Endothelial cell (in vitro differentiated cells): Measurements from ENCODE around the gene VPS39. TPM values are rescaled to one million over a fixed set of nuclear protein-coding genes. Genes with fewer than 3 reads are reported as not detected.
A peak's percentile ranks its signal among the peaks of the same experiment; 100 is the strongest.

ENCODE experiments used
- DNase-seq: peaks from one replicate; pipeline ENCODE4 v3.0.0; 2021; ENCODE audit warnings: low spot score
- H3K27ac Mint-ChIP-seq: one replicate; pipeline ENCODE4 v1.8.0; 2021; ENCODE audit warnings: mixed read lengths, inconsistent platforms; ENCODE audit not compliant: unreplicated experiment
- H3K27me3 Mint-ChIP-seq: one replicate; pipeline ENCODE4 v1.8.0; 2021; ENCODE audit warnings: mild to moderate bottlenecking, moderate library complexity, mixed read lengths, inconsistent platforms; ENCODE audit not compliant: unreplicated experiment
- H3K36me3 Mint-ChIP-seq: one replicate; pipeline ENCODE4 v1.8.0; 2021; ENCODE audit warnings: mild to moderate bottlenecking, low read depth, mixed read lengths, inconsistent platforms; ENCODE audit not compliant: unreplicated experiment
- H3K4me1 Mint-ChIP-seq: one replicate; pipeline ENCODE4 v1.8.0; 2021; ENCODE audit warnings: mild to moderate bottlenecking, mixed read lengths, inconsistent platforms; ENCODE audit not compliant: unreplicated experiment
- H3K4me3 Mint-ChIP-seq: one replicate; pipeline ENCODE4 v1.8.0; 2021; ENCODE audit warnings: mild to moderate bottlenecking, mixed read lengths, inconsistent platforms; ENCODE audit not compliant: unreplicated experiment
- H3K9me3 Mint-ChIP-seq: one replicate; pipeline ENCODE4 v1.8.0; 2021; ENCODE audit warnings: mixed read lengths, inconsistent platforms; ENCODE audit not compliant: unreplicated experiment
- total RNA-seq: library from RNA; stranded (reverse); fragmentation: NEBNext Ultra II Directional; extraction: Animal tissue kit (Norgen Biotek cat#: 25700); gene quantifications from one replicate; pipeline ENCODE4 v1.2.1, GENCODE V29; 2021; ENCODE audit not compliant: unreplicated experiment
- TF ChIP-seq, protein P1 (sequence below): fragments of 200-600 bp; sonication (generic); IDR thresholded peaks from one replicate; pipeline ENCODE4 v1.5.0; 2021; ENCODE audit warnings: antibody characterized with exemption; ENCODE audit not compliant: unreplicated experiment

VPS39 gene
- total RNA-seq, 1 donor from 2014 or later, result 66.2 TPM

DNA sequence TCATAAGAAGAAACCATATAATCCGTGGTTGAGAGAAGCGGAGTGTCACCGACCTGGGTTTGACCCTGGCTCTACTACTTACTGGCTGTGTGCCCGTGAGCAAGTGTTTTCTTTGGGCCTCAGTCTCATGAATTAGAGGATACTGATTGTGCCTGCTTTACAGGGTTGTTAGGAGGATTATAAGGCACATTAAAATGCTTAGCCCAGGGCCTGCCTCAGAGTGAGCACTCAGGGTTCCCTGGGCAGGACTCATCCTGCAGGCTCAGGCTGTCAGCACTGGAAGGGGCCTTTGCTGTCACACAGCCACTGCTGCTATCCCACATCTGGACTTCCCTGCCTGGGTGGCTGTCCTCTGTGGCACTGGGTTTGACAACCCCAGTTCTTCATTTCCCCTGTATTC, 56.4 kb downstream of the VPS39 start:
- DNase-seq, result no peak
- Mint-ChIP-seq H3K27me3 (peaks cover 5% of the 10 kb centered on the region), H3K4me1 (peaks cover 3% of the 10 kb centered on the region), H3K36me3 (peaks cover 6% of the 10 kb centered on the region), H3K4me3 (no peak overlapping the region), H3K9me3 (no peaks in the 10 kb centered on the region), H3K27ac (no peak overlapping the region)
- TF ChIP-seq, protein P1, sequence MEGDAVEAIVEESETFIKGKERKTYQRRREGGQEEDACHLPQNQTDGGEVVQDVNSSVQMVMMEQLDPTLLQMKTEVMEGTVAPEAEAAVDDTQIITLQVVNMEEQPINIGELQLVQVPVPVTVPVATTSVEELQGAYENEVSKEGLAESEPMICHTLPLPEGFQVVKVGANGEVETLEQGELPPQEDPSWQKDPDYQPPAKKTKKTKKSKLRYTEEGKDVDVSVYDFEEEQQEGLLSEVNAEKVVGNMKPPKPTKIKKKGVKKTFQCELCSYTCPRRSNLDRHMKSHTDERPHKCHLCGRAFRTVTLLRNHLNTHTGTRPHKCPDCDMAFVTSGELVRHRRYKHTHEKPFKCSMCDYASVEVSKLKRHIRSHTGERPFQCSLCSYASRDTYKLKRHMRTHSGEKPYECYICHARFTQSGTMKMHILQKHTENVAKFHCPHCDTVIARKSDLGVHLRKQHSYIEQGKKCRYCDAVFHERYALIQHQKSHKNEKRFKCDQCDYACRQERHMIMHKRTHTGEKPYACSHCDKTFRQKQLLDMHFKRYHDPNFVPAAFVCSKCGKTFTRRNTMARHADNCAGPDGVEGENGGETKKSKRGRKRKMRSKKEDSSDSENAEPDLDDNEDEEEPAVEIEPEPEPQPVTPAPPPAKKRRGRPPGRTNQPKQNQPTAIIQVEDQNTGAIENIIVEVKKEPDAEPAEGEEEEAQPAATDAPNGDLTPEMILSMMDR, result no peak

DNA sequence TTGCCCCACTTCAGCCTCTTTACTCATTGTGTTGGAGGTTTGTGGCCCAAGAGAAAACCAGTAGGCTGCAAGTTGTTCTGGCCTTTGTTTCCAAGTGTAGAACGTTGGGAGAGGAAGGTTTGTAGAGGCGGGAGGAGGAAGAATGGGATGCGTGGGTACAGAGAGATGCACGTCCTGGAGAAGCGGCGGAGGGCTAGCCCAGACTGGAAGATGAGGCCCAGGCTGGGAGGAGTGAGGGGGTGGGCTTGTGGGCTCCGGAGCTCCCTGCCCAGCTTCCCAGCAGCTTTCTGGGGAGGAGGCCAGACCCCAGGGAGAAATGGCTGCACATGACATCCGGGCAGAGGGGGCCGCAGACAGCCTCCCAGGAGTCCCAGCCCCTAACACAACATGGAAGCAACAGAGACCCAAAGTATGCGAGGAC, 57.0 kb downstream of the VPS39 start:
- peak overlapping the region; percentile 68 for H3K4me3 Mint-ChIP-seq
- H3K27me3 Mint-ChIP-seq, result peaks cover 5% of the 10 kb centered on the region
- H3K36me3 Mint-ChIP-seq, result peaks cover 6% of the 10 kb centered on the region
- no peak for DNase-seq
- TF ChIP-seq, protein P1, result no peak
- H3K9me3 Mint-ChIP-seq, result no peaks in the 10 kb centered on the region
- H3K4me1 Mint-ChIP-seq, result peaks cover 3% of the 10 kb centered on the region
- H3K27ac Mint-ChIP-seq, result no peak overlapping the region

DNA sequence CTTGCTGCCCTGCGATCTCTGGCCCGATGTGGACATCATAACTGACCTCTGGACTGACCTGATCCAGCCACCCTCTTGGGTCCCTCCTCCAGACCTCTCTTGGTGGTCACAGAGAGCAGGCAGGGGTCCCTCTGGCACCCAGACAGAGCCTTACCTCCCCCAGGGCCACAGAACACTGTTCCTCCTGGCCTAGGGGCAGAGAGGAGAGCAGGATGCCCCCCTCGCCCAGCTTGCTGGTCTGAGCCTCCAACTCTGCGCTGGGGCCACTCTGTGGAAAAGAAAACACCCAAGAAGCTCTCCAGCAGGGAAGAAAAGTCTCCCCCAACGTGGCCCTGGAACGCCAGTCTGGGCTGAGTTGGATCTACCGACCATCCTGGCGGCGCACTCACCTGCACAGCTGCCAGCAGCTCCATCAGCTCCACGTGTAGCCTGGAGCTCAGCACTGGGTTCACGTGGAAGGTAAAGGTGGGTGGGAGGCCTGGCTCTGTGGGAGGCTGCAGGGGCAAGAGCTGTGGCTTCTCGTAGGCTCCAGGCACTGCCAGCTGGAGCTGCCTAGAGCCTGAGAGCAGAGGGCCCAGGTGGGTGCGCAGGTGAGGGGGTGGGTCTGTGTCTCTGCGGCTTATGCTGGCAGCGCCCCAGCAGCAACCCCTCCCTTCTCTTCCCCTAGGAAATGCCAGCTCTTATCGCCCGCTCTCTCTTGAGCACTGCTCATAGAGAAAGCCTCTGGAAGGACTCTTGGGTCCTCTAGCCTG, 57.7 kb downstream of the VPS39 start:
- TF ChIP-seq, protein P1, result no peak
- Mint-ChIP-seq H3K27me3 (peaks cover 5% of the 10 kb centered on the region), H3K4me1 (peaks cover 3% of the 10 kb centered on the region), H3K36me3 (peaks cover 6% of the 10 kb centered on the region), H3K9me3 (no peaks in the 10 kb centered on the region), H3K4me3 (no peak overlapping the region), H3K27ac (no peak overlapping the region)
- DNase-seq, result no peak

DNA sequence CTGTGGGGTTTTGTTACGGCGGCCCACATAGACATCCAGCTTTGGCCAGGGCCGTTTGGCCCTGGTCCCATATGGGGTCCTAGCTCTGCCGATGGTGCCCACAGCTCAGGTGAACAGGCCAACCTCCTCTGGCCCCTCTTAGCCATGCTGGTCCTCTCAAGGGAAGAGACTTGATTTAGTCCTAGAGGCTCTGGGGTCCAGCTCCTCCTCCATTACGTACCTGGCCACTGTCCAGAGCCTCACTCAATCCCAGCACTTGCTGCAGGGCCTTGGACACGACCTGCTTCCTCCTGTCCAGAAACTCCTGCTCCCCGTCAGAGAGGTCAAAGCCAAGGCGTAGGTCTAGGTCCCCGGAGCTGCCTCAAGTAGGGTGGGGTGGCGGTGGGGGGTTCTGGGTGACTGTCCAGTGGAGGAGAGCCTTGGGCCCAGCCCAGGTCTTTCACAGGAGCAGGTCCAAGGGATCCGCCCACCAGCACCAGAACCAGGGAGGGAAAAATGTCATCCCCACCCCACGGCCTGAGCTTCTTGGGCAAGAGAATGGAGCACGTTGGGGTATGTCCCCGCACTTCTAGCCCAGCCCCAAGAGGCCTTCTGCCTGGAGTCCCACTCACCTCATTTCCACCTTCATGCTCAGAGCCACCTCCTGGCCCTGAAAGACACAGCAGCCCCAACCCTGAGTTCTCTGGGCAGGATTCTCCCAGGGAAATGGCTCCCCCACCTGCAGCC, 58.4 kb downstream of the VPS39 start:
- TF ChIP-seq, protein P1, result no peak
- Mint-ChIP-seq H3K27ac (no peak overlapping the region), H3K4me3 (no peak overlapping the region), H3K36me3 (no peaks in the 10 kb centered on the region), H3K27me3 (peaks cover 5% of the 10 kb centered on the region), H3K9me3 (no peaks in the 10 kb centered on the region), H3K4me1 (peaks cover 3% of the 10 kb centered on the region)
- no peak for DNase-seq
